ENCODE measurements around the gene SH2D4B. TPM values are rescaled to one million over a fixed set of nuclear protein-coding genes. Genes with fewer than 3 reads are reported as not detected.

SH2D4B gene
- total RNA-seq, 1 donor from 2014 or later, result 0.34 TPM

GRCh38 chr10:80596391-80597257 lies 58.9 kb downstream of the SH2D4B start:
- peak; percentile 75 for DNase-seq

DNA sequence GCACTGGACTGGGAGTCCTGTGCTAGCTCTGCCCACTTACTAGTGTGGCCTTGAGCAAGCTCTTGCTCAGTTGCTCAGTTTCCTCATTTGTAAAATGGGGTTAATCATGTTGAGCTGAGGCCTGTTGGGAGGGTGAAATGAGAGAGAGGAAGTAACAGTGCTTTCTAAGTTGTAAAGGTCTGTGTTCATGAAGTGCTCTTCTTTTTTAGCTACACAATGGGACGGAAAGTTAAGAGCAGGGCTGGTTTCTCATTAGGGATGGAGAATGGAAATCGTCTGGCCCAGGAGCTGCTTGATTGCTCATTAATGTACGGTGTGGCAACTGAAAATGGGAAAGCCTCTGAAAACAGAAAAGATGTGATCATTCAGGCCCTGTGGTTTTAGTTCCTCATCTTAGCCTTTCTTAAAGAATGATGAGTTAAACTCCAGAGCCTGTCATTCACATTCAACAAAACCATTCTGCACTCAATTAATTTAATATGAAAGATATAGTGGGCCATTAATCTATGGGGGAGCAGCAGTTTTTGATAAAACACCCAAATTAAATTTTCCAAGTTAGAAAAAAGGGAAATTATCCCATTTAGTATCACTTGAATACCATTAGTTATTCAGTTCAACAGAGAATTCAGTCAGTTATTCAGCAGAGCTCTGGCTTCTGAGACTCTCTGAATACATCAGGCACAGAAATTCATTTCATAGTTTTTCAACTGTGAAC lies 60.5 kb downstream of the SH2D4B start:
- DNase-seq, result no peak

GRCh38 chr10:80598951-80599350 lies 61.2 kb downstream of the SH2D4B start:
- DNase-seq, result no peak

DNA sequence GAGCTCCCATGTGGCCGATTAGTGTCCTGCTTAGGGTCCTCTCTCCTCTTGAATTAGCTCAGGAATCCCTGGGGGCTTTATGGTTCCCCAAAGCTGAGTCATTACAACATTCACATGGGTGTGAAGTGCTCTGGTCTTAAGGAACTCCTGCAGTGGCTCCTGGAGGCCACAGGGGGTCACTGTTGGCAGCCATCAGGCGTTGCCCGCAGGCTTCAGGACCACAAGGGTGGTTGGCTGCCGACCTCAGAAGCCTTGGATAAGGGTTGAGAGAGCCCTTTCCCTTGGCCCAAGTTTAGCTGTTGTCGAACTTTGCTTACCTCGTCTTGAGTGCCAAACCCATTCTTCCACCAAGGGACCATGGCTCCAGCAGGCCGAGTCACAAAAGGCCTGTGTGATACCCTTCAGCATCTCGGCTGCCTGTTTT lies 61.7 kb downstream of the SH2D4B start:
- peak; percentile 63 for DNase-seq

DNA sequence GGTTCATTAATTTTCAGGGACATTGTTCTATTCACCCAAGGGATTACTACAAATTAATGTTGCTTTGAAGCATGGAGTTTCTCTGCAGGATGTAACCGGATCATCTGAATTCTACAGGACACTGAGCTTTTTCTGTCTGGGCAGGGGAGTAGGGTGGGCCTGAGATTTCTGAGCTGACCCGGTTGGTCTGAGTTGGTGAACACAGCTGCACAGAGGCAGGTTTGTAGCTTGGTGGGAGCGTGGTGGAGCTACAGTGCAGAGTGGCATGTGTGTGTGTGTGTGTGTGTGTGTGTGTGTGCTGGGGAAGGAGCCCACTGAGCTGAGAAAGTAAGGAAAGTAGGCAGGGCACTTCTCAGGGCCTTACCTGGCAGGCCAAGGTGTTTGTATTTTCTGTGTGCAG lies 62.6 kb downstream of the SH2D4B start:
- no peak for DNase-seq

GRCh38 chr10:80602881-80603280 lies 65.2 kb downstream of the SH2D4B start:
- DNase-seq, result no peak

DNA sequence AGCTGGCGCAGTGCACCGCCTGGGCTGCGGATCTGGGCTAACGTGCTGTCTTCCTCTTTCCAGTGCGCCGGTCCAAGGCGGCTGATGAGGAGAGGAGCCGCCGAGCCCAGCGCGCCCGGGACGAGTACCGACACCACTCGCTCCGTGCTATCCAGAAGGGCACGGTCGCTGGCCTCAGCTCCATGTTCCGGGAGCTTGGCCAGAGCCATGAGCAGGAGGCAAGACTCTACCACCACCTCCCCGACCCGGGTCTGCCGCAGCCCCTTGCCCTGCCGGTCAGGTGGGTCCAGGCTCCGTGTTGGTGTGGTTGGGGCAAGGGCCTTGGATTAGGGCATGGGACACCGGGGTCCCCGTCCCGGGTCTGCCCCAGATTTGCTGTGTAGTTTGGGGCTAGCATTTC lies 65.8 kb downstream of the SH2D4B start:
- no peak for DNase-seq

DNA sequence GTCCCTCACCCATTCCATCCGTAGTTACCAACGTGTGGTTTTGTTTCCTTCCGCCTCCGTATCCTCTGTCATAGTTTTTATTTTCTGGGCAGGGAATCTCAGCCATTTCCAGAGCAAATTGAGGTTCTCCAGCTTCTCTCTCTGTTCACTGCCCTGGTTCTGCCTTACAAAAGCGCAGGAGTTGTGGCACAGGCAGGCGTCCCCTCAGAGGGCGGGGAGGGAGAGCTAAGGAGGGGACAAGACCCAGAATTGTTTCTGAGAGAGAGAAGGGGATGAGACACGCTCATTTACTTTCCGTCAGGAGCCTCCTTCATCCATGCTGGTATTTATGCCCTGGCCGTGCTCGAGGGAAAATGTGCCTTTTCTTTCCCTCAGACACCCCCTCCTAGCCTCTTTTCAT lies 71.0 kb downstream of the SH2D4B start:
- no peak for DNase-seq

- no peak for DNase-seq
These were observed 71.6 kb downstream of the SH2D4B start for GRCh38 chr10:80609331-80609730.

- no peak for DNase-seq
These were observed 73.9 kb downstream of the SH2D4B start for GRCh38 chr10:80611481-80612185.

DNA sequence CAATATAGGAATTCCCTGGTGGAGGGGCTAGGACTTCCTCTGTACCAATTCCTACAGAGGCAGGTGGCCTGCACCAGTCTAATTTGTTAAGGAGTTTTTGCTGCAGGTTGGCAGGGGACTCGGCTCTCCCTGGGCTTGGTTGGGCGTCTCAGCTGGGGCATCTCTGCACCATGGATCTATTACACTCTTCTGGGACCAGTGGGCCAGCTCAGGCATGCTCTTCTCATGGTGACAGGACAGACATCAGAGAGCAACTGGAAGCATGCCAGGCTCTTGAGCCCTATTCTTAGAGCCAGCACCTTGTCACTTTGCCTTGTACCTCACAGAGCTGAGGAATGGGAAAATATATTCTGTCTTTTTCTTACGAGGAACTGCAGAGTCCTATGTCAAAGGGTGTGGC lies 74.6 kb downstream of the SH2D4B start:
- DNase-seq, result no peak

DNA sequence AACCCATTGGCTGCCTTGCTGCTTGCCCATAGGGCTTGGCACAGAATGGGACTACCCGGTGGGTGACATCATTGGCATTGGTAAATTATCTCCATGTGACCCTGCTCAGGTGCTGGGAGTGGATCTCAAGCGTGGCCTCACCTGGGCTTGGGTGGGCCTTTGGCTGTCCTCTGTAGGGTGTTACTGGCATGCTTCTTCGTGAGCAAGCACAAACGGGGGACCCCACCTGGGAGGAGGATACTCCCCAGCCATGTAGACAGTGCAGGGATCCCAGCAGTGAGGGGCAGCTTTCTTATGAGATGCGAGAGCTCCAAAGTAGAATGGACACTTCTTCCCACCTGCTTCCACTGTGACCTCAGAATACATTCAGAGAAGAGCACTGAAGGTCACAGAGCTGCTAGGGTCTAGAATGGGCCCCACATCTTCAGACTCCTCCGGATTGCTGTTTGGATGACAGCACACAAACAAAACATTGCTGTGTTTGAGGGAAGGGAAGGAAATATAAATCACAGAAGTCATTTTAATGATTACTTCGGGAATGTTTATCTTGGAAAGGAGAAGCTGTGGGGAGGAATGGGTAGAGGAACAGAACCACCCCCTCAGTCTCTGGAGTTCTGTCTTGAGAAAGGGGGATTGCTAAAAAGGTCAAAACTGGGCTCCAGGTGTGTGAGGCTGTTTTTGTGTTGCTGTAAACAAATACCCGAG lies 75.9 kb downstream of the SH2D4B start:
- DNase-seq, result no peak

DNA sequence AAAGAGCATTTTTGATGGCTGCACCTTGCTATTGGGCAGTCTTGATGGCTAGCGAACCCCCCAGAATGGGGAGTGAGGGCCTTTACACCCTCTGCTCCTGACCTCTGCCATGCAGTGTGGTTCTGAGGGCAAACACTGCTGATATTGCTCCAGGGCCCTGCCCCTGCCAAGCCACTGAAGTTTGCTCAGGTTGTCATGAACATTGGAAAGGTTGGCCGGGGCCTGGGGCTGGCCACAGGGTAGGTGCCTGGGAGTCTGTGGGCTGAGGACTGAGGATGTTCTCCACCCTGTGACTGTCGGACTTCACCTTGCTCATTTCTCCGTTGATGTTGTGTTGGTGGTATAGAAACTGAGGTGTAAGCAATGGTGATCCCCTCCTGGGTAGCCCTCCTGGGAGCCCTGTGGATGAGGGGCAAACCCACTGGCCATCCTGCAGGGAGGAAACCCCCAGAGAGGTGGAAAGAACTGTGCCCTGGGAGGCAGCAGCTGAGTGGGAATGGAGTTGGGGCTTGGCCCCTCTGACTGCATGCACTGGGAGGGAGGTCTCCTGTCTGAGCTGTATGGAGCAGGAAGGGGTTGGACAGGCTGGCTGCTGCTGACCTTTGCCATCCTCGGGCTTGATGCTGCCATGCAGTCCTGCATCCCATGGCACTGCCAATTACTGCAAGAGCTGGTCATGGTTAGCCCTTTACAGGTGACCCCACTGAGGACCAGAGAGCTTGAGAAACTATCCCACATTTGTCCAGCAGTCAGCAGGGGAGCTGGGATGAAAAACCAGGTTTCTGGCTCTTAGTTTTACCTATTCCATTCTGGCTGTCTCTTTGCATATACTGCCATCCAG lies 77.1 kb downstream of the SH2D4B start:
- no peak for DNase-seq

- DNase-seq, result no peak
These were observed 80.1 kb downstream of the SH2D4B start for GRCh38 chr10:80617807-80618206.

DNA sequence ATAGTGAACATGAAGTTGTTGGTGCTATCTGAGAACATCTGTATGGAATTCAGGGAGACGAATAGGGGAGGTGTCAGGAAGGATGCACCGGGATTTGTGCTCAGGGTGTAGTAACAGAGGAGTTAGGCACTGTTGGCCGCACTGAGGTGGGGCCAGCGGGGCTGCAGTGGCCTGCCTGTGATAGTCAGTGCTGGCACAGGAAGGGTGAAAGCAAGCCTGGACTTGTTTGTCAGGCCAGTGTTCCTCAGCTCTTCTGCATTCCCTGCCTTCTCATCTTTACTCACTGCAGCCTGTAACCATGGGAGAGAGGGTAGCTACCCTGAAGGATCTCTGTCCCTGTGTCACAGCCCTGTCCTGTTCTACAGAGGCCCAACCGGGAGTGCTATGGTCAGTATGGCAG lies 81.3 kb downstream of the SH2D4B start:
- DNase-seq, result no peak

DNA sequence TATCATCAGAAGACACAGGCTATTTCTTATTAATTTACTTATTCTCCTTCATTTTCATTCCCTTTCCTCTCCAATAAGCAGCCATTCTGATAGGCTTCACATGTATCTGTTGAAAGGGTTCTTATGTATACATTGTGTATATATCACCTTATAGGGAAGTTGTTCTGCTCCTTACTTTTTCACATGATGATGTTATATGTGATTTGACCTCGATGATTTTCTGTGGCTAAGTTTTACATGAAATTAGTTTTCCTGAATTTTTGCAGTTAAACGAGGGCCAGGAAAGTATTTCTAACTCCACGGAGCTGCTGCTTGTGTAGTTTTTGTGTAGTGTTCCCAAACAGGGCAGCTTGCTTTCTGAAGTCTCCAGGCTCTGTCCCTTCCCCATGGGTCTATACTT lies 84.5 kb downstream of the SH2D4B start:
- DNase-seq, result no peak

GRCh38 chr10:80630324-80630723 lies 92.6 kb downstream of the SH2D4B start:
- DNase-seq, result no peak

DNA sequence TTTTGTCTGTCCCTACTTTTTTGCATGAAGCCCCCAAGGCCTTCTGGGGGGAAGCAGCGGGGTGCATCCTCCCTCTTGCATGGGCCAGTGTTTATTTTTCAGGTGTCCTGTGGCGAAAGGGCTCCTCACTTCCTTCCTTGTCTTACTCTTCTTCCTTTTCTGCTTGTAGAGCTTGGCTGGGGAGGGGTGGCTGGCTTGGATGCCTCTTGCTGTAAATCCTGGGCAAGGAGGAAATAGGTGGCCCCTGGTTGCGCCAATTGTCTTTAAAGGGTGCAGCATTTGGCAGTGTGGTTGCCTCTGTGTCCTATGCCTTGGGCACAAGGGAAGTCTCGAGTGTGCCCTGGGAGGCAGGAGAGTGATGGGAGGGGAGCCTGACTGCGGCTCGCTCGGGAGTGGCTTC lies 95.0 kb downstream of the SH2D4B start:
- DNase-seq, result no peak

- DNase-seq, result no peak
These were observed 95.7 kb downstream of the SH2D4B start for GRCh38 chr10:80633383-80633860.

DNA sequence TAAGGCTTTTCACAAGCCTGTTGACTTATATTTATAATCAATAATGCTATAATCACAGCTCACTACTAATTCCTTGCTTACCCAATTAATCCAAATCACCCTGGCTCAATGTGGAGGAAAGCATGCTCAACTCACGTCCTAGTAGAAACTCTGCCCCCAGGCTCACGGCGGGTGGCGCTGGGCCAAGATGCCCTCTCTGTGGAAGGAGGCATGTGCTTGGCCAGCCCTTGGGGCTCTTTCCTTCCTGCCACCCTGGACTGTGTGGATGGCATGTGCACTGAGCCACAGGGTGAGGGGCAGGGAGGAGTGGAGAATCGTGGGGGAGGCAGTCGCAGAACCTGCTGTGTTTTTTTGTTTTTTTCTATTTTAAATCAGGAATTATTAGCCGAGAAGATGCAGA lies 96.2 kb downstream of the SH2D4B start:
- DNase-seq, result no peak

DNA sequence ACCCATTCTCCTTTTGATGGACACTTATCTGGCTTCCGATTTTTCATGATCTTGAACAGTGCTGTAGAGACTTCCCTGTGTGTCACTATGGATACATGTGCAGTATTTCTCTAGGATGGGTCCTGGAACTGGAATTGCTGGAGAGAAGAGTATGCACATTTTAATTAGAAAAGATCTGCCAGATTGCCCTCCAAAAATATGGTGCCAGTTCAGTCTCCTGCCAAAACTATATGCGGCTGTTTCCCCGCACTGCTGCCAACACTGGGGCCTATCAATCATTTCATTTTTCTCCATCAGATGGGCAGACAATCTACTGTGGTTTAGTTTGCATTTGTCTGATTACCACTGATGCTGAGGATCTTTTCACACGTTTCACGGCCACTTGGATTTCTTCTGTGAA lies 105.0 kb downstream of the SH2D4B start:
- DNase-seq, result no peak

- no peak for DNase-seq
These were observed 108.7 kb downstream of the SH2D4B start for GRCh38 chr10:80646366-80646765.
